HG03565 (cell line): ENCODE measurements around the gene ZIC2.

Experiments used
- ATAC-seq: cut with Tn5 transposase; IDR thresholded peaks from one replicate; pipeline ENCODE4 v1.9.1; 2021; ENCODE audit warnings: mild to moderate bottlenecking, moderate library complexity; ENCODE audit not compliant: unreplicated experiment

ZIC2 gene

DNA sequence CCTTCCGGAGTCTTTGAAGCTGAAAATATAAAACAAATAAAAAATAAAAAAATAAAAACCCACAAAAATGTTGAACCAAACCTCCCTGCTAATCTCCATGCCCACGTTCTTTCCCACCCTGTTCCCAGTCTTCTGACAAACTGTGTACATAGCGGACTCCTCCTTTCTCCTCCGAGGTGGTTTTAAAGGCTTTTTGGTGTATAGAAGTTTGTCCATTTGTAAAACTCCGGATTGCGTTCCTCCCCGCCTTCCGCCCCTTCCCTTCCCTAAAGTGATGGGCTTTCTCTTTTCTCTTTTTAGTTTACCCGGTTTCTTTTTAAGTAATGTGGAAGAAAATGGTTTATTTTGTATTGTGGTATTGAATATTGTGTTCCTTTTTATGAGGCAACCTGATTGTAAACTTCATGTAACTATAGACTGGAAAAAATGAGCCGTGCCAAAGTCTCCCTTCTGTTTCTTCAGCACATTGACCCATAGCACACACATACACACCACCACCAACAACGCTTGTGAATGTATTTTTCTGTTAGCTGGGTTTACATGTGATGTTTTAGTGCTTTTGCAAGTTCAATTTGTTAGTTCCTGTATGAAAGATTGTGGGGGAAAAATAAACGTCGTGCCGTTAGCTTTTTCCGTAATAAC, 4.4 kb downstream of the ZIC2 start:
- no peak for ATAC-seq

DNA sequence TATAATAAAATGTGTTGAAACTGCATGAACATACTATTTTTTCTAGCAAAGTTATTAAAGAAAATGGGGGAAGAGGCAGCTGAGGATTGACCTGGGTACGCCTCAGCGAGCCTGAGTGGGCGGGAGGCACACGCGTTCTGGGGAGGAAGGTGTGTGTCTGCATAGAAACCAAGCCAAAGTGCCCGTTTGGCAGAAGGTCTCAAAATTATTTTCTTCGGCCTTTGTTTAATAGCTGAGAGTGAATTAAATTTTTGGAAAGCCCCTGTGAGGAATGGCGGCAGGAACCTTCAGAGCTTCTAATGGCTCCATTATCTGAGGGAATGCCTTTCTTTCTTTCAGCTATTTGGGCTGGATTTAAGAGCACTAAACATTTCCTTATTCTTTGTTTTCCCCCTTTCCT, 5.2 kb downstream of the ZIC2 start:
- no peak for ATAC-seq

DNA sequence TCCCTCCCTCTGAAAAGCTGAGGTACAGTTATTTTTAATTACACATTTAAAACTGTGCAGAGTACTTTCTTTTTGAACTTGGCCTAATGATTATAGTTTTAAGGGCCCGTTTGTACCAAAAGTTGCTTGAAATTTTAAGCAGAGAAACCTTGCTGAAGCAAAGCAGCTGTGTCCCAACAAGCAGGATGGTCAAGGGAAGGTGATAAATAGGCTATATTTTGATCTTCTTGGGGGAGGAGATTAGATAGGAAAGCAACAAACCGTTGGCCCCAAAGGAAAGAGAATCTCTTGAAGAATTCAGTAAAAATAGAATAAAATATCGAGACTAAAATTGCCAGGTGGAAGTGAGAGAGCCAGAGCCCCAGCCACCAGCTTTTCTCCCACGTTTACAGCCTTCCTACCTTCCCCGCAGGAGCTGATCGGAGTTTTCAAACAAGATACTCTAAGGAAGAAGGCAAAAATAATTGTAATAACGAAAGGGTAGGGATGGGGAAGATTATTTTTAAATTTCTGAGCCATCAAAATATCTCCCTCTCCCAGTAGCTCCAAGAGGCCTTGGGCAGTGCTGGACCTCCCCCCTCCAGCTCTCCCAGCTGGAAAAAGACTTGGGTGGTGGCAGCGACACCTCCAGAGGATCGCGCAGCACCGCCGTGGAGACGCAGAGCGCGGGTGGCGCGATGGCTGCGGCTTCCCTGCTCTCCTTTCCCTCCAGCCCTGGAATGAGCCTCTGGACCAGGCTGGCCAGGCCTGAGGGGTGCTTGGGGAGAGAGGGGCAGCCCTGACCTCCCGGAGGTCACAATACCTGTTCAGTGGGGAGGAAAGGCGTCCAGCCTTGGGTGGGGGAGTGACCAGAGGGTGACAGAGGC, 5.8 kb downstream of the ZIC2 start:
- no peak for ATAC-seq

DNA sequence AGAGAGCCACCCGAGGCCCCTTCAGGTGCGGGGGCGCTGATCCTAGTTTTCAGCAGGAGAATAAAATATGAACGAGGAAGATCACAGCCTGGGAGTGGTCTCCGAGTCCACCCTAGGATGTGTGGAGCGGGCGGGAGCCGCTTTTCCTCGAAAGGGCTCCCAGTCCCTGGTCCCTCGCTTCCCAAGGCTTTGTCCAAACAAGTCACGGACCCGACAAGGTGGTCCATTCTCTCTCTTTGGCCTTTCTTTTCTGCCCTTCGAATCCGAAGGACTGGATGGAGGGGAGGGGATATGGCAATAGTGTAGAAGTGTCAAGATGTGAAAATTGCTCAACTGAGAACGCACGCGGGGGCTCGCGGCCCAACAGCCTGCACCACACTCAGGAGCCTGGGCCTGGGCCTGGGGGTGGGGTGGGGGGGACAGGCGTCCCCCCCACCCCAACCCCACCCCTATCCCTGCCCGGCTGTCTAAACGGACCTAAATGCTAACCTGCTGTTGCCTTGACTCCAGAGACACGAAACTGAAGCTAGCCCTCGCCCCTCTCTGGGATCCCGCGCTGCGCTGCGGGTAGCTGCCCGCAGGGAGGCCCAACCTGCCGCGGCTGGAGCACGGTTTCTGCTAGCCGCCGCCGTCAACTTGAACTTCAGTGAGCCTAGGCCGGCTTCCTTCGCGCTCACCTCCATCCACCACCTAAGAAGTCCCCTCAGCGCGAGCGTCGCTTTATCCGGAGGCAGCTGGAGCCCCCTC, 7.1 kb downstream of the ZIC2 start:
- ATAC-seq: no peak

DNA sequence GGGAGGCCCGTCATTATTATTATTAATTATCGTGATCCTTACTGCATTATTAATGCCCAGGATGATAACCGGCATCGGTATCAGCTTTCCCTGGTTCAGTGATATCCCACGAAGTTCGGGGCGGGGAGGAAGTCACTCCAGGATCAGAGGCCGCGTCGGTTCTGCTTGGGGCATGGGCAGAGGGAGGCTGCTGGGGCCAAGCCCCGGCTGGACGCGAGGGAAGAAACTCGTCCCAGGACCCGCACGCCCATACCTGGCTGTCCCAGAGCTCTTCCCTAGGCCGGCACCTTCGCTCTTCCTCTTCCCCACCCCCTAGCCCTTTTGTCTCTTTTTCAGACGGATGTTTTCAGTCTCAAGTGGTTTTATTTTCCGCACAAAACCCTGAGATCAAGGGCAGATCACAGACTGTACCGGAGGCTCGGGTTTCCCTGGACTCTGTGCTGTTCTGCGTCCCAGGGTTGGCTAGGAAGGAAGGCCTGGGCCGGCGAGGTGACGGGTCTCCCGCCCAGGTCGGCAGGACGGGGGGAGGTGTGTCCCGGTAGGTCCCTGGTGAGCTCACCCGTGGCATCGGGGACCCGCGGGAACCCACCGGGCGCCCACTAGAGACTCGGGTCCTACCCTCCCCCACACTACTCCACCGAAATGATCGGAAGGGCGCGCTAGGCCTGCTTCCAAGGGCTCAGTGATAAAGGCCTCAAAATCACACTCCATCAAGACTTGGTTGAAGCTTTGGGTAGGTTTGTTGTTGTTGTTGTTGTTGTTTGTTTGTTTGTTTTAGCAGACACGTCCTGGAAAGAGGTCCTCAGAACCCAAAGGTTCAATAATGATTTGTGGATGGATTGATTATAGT, 7.9 kb downstream of the ZIC2 start:
- ATAC-seq: no peak

DNA sequence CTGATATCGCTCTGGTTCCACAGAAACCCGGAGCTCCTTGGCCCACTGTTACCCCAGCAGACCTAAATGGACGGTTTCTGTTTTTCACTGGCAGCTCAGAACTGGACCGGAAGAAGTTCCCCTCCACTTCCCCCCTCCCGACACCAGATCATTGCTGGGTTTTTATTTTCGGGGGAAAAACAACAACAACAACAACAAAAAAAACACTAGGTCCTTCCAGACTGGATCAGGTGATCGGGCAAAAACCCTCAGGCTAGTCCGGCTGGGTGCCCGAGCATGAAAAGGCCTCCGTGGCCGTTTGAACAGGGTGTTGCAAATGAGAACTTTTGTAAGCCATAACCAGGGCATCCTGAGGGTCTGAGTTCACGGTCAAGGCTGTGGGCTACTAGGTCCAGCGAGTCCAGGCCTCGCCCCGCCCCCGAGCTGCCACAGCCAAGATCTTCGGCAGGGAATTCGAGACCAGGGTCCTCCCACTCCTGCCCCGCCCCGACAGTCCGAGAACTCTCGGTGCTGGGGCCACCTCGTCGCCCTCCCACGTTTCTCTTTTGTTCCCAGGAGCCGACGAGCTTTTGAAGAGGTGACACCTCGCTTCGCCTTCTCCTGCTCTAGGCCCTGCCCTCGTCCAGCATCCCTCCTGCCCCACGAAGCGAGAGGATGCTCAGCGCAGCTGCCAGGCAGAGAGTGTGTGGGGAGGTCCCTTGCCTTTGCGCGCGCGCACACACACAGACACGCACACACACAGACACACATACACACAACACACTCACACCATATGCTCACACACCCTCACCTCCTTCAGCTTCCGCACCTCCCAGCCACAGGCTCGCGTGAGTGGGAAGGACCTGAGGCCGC, 8.8 kb downstream of the ZIC2 start:
- no peak for ATAC-seq

DNA sequence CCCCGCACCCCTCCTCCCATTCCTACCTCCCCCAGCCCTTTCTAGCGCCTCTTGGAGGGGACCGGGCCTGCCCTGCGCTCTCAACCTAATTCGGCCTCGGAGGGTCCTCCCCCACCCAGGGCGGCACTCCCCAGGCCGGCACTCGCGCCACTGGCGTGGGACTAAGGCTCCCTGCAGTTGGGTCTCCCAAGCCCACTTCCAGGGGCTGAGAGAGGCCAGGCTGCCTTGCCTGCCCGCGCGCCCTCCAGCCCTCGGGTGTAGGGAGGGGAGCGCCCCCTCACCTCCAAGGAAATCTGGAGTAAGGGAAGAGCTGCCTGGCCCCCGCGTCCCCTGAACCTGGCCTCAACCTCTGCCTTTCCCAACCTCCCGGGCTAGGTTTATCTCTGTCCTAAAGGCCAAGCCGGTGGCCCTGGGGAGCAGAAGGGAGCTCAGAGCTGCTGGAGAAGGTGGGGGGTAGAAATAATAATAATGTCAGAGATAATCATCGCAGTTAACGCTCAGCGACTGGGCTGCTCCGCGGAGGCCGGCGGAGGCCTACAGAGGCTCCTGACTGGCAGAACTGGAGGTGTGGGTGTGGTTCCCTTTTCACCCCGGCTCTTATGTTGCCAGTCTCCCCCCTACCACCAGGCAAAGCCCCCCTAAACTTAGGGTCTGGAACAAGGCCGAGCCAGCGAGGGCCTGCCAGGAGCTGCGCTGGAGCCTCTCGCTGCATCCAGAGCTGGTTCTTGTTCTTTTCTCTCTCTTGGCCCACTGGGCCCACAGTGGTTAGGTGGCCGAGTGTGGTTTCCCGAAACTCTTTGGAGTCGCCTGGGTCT, 9.6 kb downstream of the ZIC2 start:
- no peak for ATAC-seq

DNA sequence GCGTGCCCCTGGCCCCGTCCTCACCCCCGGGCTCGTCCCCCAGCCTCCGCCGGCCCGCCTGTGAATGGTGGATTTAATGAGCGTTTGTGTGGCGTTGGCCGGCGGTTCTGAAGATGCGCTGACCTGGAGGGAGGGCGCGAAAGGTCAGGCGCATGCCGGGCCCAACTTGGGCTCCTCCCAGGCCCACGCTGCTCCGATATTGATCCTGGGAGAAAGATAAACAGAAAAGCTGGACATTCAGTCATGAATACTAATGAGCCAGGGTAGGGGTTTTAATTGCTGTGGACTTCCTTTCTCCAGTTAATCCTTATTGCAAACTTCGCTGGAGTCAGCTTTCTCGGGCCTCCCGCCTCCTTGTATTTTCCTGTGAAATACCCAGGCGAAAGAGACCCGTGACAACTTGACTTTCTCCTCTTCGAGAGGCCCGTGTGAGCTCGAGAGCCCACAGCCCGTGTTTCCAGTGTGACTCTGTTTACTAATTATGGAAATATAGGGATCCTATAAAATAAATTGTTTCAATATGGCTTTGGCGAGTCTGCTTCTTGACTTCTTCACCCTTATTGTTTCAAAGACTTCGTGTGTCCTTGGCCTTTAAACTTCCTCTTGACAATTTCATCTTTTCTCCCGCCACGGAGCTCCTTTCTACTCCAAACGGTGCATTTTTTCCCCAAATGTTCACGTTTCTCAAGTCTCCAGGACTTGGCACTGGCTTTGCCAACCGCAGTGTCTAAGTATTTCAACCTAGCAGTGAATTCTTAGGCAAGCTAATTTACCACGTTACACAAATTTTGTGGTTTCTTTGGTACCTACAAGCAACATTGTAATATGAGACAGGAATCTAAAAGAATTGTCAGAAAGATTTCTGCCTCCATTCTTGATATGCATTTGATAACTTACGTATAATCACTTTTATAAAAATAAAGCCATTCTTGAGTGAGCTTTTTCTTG, 10.5 kb downstream of the ZIC2 start:
- no peak for ATAC-seq

DNA sequence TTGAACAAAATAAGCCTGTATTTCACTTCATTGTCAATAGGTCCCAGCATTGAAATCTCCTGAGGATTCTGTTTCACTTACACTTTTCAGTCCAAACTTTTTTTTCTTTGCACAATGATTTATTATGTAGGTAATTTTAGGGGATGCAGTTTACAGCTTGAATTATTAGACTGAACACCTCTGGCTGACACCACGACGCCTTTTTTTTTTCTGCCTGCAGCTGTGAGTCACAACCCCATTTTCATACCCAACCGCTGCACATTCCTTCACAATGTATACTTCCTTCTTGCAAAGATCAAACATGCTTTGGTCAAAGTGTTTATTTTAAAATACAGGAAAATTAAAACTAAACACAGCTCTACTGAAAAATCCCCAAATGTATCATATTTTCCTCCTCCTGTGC, 11.4 kb downstream of the ZIC2 start:
- ATAC-seq: no peak

DNA sequence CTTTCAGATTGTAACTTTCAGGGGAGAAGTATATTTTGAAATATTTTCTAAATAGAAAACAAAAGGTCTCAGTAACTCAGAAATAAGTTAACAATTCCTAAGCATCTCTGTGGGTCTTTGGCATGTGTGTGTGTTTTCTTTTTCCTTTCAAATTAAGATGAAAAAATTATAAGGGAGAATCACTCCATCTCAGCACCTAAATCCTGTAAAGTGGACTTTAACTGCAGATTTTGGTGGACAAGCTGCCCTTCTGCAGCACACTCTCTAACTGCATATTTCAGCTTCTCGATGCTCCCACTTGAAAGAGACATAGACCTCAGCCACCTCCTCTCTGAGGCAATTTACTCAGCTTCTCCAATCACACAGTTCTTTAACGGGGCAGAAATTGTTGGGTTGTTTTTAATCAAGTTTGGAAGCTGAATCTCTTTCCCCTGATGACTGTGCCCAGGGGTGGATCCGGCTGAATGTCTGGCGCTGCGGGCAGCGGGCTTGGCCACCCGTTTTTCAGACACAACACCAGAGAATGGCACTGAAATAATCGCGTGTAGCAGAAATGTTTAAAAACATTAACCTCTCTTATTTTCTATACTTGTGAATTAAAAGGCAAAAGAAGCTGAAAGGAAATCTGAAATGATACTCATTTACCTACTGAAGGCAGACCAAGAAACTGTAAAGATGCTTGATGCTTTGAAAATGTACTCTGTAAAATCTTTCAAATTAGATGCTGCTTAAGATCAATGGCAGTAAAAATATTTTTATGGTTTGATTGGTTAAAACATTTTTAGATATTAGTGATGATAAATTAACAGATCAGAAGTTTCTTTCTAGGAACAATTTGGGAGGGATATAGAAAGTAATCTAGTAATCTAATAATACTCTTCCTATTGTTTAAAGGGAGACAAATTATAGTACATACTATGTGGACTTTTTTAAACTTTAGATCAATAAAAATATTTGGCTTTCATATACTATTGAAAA, 12.4 kb downstream of the ZIC2 start:
- no peak for ATAC-seq

DNA sequence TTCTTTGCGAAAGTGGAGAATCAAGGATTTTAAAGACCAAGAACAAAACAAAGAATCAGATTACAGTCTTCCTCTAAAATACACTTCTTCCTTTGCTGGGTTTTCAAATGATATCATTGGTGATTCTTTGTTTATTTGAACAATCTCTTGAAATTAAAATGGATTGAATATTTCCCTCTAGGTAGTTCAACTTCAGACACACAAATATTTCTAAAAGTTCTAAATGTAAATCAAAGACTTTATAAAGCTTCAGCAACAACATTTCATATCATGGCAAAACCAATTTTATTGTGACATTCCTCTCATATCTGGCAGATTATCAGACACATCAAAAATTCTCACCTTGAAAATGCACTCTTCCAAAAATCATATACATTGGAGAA, 13.0 kb downstream of the ZIC2 start:
- no peak for ATAC-seq

DNA sequence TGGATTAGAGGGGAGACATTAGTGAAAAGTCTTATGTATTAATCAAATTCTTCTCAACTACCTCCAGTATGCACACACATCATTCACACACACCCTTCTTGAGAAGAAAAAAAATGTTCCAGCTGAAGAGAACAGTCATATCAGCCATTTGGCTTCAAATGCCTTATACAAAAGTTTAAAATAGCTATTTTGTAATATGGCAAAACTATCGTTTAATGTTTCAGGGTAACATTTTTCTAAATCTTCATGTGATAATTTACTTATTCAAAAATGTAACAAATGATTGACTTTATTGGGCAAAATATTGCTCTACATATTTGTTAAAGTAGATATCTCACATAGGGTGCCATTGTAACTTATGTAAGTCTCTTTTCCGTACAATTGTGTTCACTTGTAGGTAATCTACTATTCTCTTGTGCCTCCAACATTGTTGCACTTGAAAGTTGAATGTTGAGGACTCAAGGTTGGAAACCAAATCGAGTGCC, 13.6 kb downstream of the ZIC2 start:
- ATAC-seq: no peak

DNA sequence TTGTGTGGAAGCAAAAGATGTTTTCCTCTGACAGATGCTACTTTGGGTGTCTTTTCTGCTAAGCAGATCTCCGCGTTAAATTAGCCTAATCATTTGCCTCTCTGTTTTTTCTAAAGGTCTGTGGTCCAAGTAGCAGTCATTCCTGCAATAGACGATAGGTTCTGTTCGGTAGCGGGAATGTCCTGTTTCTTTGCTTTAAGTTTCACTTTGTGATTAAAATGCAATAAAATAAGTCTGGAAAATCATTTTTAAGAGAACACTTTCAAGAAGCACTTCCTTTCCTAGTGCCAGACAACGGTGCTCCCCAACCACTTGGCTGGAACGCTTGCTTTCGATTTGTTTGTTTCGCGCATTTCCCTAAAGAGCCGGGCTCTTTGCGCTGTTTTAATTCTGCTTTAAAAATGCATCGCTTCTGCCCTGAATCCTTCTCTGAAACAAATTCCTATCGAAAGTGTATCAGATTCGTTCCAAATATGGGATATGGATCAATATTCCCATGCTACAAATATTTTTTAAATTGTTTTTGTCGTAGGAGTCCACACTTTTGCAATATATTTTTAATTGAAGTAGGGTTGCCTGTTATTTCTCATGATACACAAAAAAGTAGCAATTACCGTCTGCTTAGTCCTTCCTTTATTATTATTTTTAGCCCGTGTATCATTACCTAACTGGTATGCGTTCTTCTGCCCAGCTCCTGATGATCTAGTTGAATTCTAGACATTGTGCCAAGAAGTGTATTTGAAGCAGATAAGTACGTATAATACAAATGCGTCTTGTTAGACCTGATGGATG, 14.2 kb downstream of the ZIC2 start:
- ATAC-seq: no peak

DNA sequence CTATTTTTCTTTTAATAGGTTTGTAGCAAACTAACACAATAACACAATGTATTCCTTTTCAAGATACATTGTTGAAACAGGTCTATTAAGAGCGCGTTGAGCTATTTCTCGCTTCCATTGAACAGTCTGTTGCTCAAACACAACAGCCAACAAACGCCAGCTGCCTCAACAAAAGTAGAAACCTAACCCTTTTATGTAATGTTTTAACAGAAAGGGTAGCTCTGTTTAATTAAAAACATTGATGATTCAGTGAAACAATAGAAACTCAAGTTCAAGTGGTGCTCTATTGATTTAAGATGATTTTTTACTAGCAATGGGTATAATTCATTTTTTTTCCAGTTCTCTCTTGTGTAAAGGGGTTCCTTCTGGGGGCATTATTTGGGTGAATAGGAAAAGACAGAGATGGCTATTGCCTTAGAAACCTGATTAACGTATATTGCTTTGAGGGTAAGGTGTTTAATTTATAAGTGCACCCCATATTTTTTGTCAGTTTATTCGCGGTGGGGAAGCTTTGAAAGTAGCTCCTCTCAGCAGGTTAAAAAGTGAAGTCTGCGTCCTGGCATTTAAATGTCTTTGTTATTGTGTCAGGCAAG, 14.9 kb downstream of the ZIC2 start:
- no peak for ATAC-seq

DNA sequence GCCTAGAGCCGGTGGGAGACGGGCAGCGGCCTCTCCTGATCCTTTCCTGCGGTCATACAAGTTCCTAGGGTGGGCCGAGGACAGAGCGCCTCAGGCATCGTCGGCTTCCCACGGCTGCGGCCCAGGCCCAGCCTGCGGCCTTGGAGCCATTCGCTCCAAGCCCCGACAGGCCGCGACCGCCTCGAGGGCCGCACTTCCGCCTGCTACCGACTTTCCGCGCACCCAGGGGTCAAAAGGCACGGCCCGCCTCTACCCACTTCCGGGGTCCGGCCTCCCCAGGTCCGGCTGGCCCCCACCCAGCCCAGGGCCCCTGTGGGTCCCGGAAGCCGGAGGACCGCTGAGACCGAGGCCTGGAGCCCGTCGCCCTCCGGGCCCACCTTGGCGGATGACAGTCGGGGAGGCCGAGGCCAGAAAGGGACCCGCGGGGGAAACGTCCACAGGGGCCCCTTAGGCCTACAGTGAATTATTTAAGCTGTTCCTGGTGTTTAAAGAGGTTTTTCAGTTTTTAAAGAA, 16.2 kb downstream of the ZIC2 start:
- ATAC-seq: no peak
